Adrenal gland (tissue), 12 donors: ENCODE data around the gene KRTAP16-1. TPM values are rescaled to one million over a fixed set of nuclear protein-coding genes. Genes with fewer than 3 reads are reported as not detected.

Source experiments
- DNase-seq, 7 donors: peaks; one replicate each; pipeline ENCODE4 v3.0.0-alpha.2; 2019 to 2020
- H3K27ac ChIP-seq, 5 donors: fragments of 200-600 bp; sonication (generic) in 4 of 5; 1 replicate in 3 of 5; 2 replicates in 2 of 5; pipeline versions ENCODE4 v1.5.1 to v1.8.0; 2016 to 2020; ENCODE audit warnings: mild to moderate bottlenecking in 1 of 5
- H3K27me3 ChIP-seq: fragments of 200-600 bp; 2 replicates; pipeline ENCODE4 v1.8.0; 2021
- H3K36me3 ChIP-seq, 2 donors: fragments of 200-600 bp; replicated peaks in 1 of 2; 1 replicate in 1 of 2; 2 replicates in 1 of 2; pipeline versions ENCODE4 v1.5.1 to v1.8.0; 2018 to 2022
- H3K4me1 ChIP-seq, 2 donors: fragments of 200-600 bp; replicated peaks in 1 of 2; 1 replicate in 1 of 2; 2 replicates in 1 of 2; pipeline versions ENCODE4 v1.5.1 to v1.8.0; 2018 to 2021
- H3K4me3 ChIP-seq, 4 donors: fragments of 200-600 bp; sonication (generic) in 3 of 4; one replicate each; pipeline ENCODE4 v1.5.1; 2016 to 2018
- H3K9me3 ChIP-seq, 3 donors: fragments of 200-600 bp; sonication (generic) in 1 of 3; replicated peaks in 1 of 3; 1 replicate in 2 of 3; 2 replicates in 1 of 3; pipeline versions ENCODE4 v1.5.1 to v1.8.0; 2016 to 2021
- POLR2A ChIP-seq, 2 donors: fragments of 450-650 bp; IDR thresholded peaks; one replicate each; pipeline ENCODE4 v1.6.1; 2017; ENCODE audit warnings: antibody characterized with exemption in 2 of 2, mild to moderate bottlenecking in 2 of 2, moderate library complexity in 1 of 2
- WGBS, 4 donors: extraction: QIAGEN DNeasy Blood & Tissue Kit in 2 of 4; methylation state at CpG; one replicate each; pipeline versions ENCODE4 v1.1.5 to v1.1.7; 2013 to 2017; 5-methylcytosine and 5-hydroxymethylcytosine counted together
- intact Hi-C, 2 donors: fragments of 100-400 bp; cut with DNase I; formaldehyde crosslinking; loops; one replicate each; pipeline versions ENCODE4 v1.14.1 to v1.15.0; 2022 to 2023
- polyA plus RNA-seq, 3 donors: library from polyadenylated mRNA; stranded (reverse); fragments of 200-250 nt in 2 of 3; fragments of 350-450 nt in 1 of 3; fragmentation: Illumina TruSeq in 1 of 3; extraction: RNeasy Lipid Tissue Mini Kit (QIAGEN cat#74804) in 1 of 3; gene quantifications; one replicate each; pipeline ENCODE4 v1.2.3, GENCODE V29; 2013 to 2014
- total RNA-seq, 9 donors: library from RNA; depleted of rRNA in 4 of 9; stranded (reverse); fragments of >200 nt in 4 of 9; fragments of 120-200 nt in 1 of 9; fragmentation: NEBNext Ultra II Directional in 1 of 9; extraction: Animal tissue kit (Norgen Biotek cat#: 25700) in 1 of 9; gene quantifications; one replicate each; pipeline versions ENCODE4 v1.1.0 to v1.2.4, GENCODE V29; 2013 to 2023
- TF ChIP-seq, protein P1 (sequence below), 6 experiments: fragments of 450-650 bp in 4 of 6; fragments of 200-600 bp in 2 of 6; sonication (generic) in 1 of 6; IDR thresholded peaks; 1 replicate in 5 of 6; 2 replicates in 1 of 6; pipeline versions ENCODE4 v1.5.1 to v1.8.0; 2016 to 2021; ENCODE audit warnings: antibody characterized with exemption in 6 of 6, mild to moderate bottlenecking in 2 of 6, moderate library complexity in 1 of 6
- donor health status: healthy with polysubstance abuse.
- donor health status: Bipolar disorder and iron deficiency.
- donor health status: DM: yes; HTN: yes; CAD: no.
- donor health status: DM: no; HTN: no; CAD: no.
- donor health status: DM: no; HTN: no; CAD: no.
- donor health status: DM: yes; HTN: yes; CAD: no.

Gene KRTAP16-1
- total and polyA plus RNA-seq, 12 donors: not detected

DNA sequence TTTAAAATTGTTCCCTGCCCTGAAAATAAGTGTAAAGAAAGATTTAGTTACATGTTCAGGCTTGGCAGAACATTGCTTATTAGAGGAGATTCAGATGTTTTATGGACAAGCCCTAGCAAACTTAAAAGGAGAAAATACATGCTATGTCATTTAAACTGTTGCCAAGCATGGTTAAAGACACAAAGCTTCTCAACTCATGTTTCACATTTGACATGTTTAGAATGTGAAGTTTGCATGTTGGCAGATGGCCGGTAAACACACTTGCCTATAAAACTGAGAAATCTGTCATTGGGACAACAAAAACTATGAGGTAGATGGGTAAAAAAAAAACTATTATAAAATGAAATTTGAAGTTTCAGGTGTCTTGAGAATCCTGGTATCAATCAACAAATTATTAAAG is 12.3 kb downstream of the KRTAP16-1 start:
- Histone ChIP-seq H3K4me1 (no peaks in the 10 kb centered on the region), H3K27ac (no peak overlapping the region), H3K27me3 (no peaks in the 10 kb centered on the region), H3K9me3 (no peaks in the 10 kb centered on the region), H3K36me3 (no peaks in the 10 kb centered on the region), H3K4me3 (no peak overlapping the region)
- WGBS, 4 donors: 67 to 80% (median 73%) methylated on average over 1 of the region's 1 CpG
- no peak for TF ChIP-seq POLR2A (IDR thresholded peaks at IDR 0.05)
- TF ChIP-seq, protein P1, sequence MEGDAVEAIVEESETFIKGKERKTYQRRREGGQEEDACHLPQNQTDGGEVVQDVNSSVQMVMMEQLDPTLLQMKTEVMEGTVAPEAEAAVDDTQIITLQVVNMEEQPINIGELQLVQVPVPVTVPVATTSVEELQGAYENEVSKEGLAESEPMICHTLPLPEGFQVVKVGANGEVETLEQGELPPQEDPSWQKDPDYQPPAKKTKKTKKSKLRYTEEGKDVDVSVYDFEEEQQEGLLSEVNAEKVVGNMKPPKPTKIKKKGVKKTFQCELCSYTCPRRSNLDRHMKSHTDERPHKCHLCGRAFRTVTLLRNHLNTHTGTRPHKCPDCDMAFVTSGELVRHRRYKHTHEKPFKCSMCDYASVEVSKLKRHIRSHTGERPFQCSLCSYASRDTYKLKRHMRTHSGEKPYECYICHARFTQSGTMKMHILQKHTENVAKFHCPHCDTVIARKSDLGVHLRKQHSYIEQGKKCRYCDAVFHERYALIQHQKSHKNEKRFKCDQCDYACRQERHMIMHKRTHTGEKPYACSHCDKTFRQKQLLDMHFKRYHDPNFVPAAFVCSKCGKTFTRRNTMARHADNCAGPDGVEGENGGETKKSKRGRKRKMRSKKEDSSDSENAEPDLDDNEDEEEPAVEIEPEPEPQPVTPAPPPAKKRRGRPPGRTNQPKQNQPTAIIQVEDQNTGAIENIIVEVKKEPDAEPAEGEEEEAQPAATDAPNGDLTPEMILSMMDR (IDR thresholded peaks at IDR 0.05): no peak
- no peak for DNase-seq
- intact Hi-C loops: no loop called here

DNA sequence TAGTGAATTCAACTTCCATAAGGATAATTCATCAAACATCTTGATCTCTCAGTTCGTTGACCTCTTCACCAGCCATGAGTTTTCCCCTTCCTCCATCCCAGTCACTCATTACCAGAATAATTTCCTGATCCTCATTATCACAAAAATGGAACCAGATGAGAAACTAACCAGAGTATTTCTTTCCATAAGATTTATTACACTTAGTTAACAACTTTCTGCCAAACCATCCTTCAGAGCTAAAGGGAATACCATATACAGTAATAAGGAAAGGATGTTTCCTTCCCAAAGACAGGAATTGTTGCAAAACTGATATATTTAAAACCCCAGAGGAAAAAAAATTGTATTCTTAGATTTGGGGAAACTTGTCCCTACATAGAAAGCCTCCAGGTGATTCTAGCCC is 15.1 kb downstream of the KRTAP16-1 start:
- Histone ChIP-seq H3K27ac (no peak overlapping the region), H3K4me1 (no peaks in the 10 kb centered on the region), H3K27me3 (no peaks in the 10 kb centered on the region), H3K4me3 (no peak overlapping the region), H3K9me3 (no peaks in the 10 kb centered on the region), H3K36me3 (no peaks in the 10 kb centered on the region)
- TF ChIP-seq, protein P1 (IDR thresholded peaks at IDR 0.05): no peak
- TF ChIP-seq POLR2A (IDR thresholded peaks at IDR 0.05): no peak
- no peak for DNase-seq
- WGBS, 4 donors: 62 to 86% (median 73%) methylated on average over 1 of the region's 1 CpG
- intact Hi-C loops: no loop called here

DNA sequence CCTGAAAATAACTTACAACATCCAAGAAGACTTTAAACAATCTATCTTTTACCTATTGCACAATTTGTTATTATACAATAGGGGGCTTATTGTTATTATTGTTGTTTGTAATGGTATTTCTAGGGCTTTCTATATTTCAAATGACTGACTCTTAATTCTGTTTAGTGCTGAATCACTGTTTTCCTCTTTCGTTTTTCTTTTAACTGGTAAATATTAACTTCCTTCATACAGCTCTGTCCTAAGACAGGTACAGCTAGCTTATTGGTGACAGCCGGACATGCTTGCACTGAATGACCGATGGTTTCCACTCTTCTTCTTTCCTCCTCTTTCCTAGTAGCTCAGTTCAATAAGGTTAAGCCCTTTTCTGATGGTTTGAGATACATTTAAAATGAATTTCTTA is 22.1 kb downstream of the KRTAP16-1 start:
- Histone ChIP-seq H3K27ac (no peak overlapping the region), H3K4me1 (no peaks in the 10 kb centered on the region), H3K9me3 (no peaks in the 10 kb centered on the region), H3K27me3 (no peaks in the 10 kb centered on the region), H3K36me3 (no peaks in the 10 kb centered on the region), H3K4me3 (no peak overlapping the region)
- TF ChIP-seq, protein P1 (IDR thresholded peaks at IDR 0.05): no peak
- no peak for TF ChIP-seq POLR2A (IDR thresholded peaks at IDR 0.05)
- no peak for DNase-seq
- WGBS, 4 donors: 69 to 82% (median 76%) methylated on average over 3 of the region's 3 CpGs
- intact Hi-C loops: no loop called here

DNA sequence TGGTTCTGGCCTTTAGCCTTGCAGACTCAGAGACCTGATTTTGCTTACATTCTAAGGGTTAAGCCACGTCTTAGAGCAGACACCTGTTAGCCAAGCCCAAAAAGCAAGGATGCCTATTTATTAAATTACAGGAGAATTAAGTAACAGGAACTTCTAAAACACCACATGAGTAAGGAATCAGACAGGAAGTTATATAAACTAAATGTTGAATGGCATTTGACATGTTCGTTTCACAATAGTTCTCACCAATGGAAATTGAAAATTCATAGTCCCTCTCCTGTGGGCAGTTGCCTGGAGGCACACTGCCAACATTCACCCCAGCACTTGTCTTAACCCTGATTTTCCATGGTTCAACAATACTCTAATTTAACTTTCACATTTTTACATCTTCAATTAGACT is 24.6 kb downstream of the KRTAP16-1 start:
- no peak for TF ChIP-seq POLR2A (IDR thresholded peaks at IDR 0.05)
- TF ChIP-seq, protein P1 (IDR thresholded peaks at IDR 0.05): no peak
- Histone ChIP-seq H3K27ac (no peak overlapping the region), H3K4me3 (no peak overlapping the region), H3K4me1 (no peaks in the 10 kb centered on the region), H3K9me3 (no peaks in the 10 kb centered on the region), H3K36me3 (no peaks in the 10 kb centered on the region), H3K27me3 (no peaks in the 10 kb centered on the region)
- DNase-seq: no peak
- WGBS, 4 donors: 31 to 49% (median 46%) methylated on average over 2 of the region's 2 CpGs
- intact Hi-C loops: no loop called here
